Neuron (in vitro differentiated cells): ENCODE measurements around the gene ELFN1.

ENCODE experiments used
- H2AFZ ChIP-seq: one replicate; pipeline ENCODE4 v1.6.1; 2013; ENCODE audit warnings: low read depth, mild to moderate bottlenecking, inconsistent platforms, low read length, moderate library complexity
- H3K27me3 ChIP-seq: one replicate; pipeline ENCODE4 v1.6.1; 2013; ENCODE audit warnings: low read length; ENCODE audit not compliant: insufficient read depth
- H3K36me3 ChIP-seq: one replicate; pipeline ENCODE4 v1.6.1; 2013; ENCODE audit warnings: low read length; ENCODE audit not compliant: insufficient read depth
- H3K4me1 ChIP-seq: one replicate; pipeline ENCODE4 v1.6.1; 2013; ENCODE audit warnings: low read length; ENCODE audit not compliant: insufficient read depth
- H3K4me3 ChIP-seq: 2 replicates; pipeline ENCODE4 v1.5.1; 2013; ENCODE audit warnings: mild to moderate bottlenecking, low read length, moderate library complexity
- H3K9me3 ChIP-seq: one replicate; pipeline ENCODE4 v1.6.1; 2013; ENCODE audit warnings: low read length

ELFN1 gene

GRCh38 chr7:1669954-1670893 is at the start of gene ELFN1:
TSS of gene ELFN1 (plus strand) at chr7:1670277. CDS start at chr7:1744597, 74,320 bp downstream.
- H3K4me1 ChIP-seq: peaks cover 47% of the 10 kb centered on the region
- H3K36me3 ChIP-seq: peaks cover 22% of the 10 kb centered on the region
- no peaks in the 10 kb centered on the region for H3K27me3 ChIP-seq
- H2AFZ ChIP-seq: no peak within 1 kb of the TSS
- H3K4me3 ChIP-seq: peak within 1 kb of the TSS; percentile 83
- H3K9me3 ChIP-seq: no peaks in the 10 kb centered on the region

- no peaks in the 10 kb centered on the region for H3K36me3 ChIP-seq
- no peaks in the 10 kb centered on the region for H3K4me1 ChIP-seq
- no peak overlapping the region for H2AFZ ChIP-seq
- no peak overlapping the region for H3K4me3 ChIP-seq
- peaks cover 4% of the 10 kb centered on the region for H3K9me3 ChIP-seq
- no peaks in the 10 kb centered on the region for H3K27me3 ChIP-seq
Observed at GRCh38 chr7:1620835-1621234, 49.2 kb upstream of the ELFN1 start.

- no peaks in the 10 kb centered on the region for H3K36me3 ChIP-seq
- no peaks in the 10 kb centered on the region for H3K27me3 ChIP-seq
- no peaks in the 10 kb centered on the region for H3K4me1 ChIP-seq
- no peak overlapping the region for H2AFZ ChIP-seq
- H3K9me3 ChIP-seq: peaks cover 3% of the 10 kb centered on the region
- no peak overlapping the region for H3K4me3 ChIP-seq
Observed at GRCh38 chr7:1621718-1622117, 48.4 kb upstream of the ELFN1 start.

GRCh38 chr7:1622441-1622840 is 47.6 kb upstream of the ELFN1 start:
- no peaks in the 10 kb centered on the region for H3K9me3 ChIP-seq
- H3K4me3 ChIP-seq: no peak overlapping the region
- H2AFZ ChIP-seq: no peak overlapping the region
- H3K36me3 ChIP-seq: no peaks in the 10 kb centered on the region
- no peaks in the 10 kb centered on the region for H3K4me1 ChIP-seq
- no peaks in the 10 kb centered on the region for H3K27me3 ChIP-seq

GRCh38 chr7:1623810-1624209 is 46.3 kb upstream of the ELFN1 start:
- no peaks in the 10 kb centered on the region for H3K27me3 ChIP-seq
- no peak overlapping the region for H2AFZ ChIP-seq
- no peak overlapping the region for H3K4me3 ChIP-seq
- no peaks in the 10 kb centered on the region for H3K36me3 ChIP-seq
- no peaks in the 10 kb centered on the region for H3K4me1 ChIP-seq
- no peaks in the 10 kb centered on the region for H3K9me3 ChIP-seq

- Histone ChIP-seq H2AFZ (no peak overlapping the region), H3K4me3 (no peak overlapping the region), H3K4me1 (no peaks in the 10 kb centered on the region), H3K9me3 (peaks cover 2% of the 10 kb centered on the region), H3K36me3 (no peaks in the 10 kb centered on the region), H3K27me3 (no peaks in the 10 kb centered on the region)
Observed at GRCh38 chr7:1624999-1625927, 44.8 kb upstream of the ELFN1 start.

- peaks cover 2% of the 10 kb centered on the region for H3K9me3 ChIP-seq
Observed at GRCh38 chr7:1626769-1627168, 43.3 kb upstream of the ELFN1 start.

GRCh38 chr7:1630700-1631336 is 39.3 kb upstream of the ELFN1 start:
- Histone ChIP-seq H3K36me3 (no peaks in the 10 kb centered on the region), H3K4me3 (no peak overlapping the region), H3K4me1 (no peaks in the 10 kb centered on the region), H3K27me3 (no peaks in the 10 kb centered on the region), H3K9me3 (peaks cover 11% of the 10 kb centered on the region), H2AFZ (no peak overlapping the region)

More at GRCh38 chr7:1626769-1627168, 43.3 kb upstream of the ELFN1 start:
- Histone ChIP-seq H2AFZ (no peak overlapping the region), H3K36me3 (no peaks in the 10 kb centered on the region), H3K4me3 (no peak overlapping the region), H3K4me1 (no peaks in the 10 kb centered on the region), H3K27me3 (no peaks in the 10 kb centered on the region)

GRCh38 chr7:1631678-1632077 is 38.4 kb upstream of the ELFN1 start:
- Histone ChIP-seq H3K36me3 (no peaks in the 10 kb centered on the region), H3K9me3 (peaks cover 11% of the 10 kb centered on the region), H2AFZ (no peak overlapping the region), H3K27me3 (no peaks in the 10 kb centered on the region), H3K4me1 (no peaks in the 10 kb centered on the region), H3K4me3 (no peak overlapping the region)

GRCh38 chr7:1632506-1632905 is 37.6 kb upstream of the ELFN1 start:
- Histone ChIP-seq H3K4me3 (no peak overlapping the region), H3K27me3 (no peaks in the 10 kb centered on the region), H3K36me3 (no peaks in the 10 kb centered on the region), H2AFZ (no peak overlapping the region), H3K4me1 (no peaks in the 10 kb centered on the region), H3K9me3 (peaks cover 14% of the 10 kb centered on the region)

GRCh38 chr7:1632916-1633785 is 36.9 kb upstream of the ELFN1 start:
- no peaks in the 10 kb centered on the region for H3K36me3 ChIP-seq
- H3K27me3 ChIP-seq: no peaks in the 10 kb centered on the region
- no peaks in the 10 kb centered on the region for H3K4me1 ChIP-seq
- H2AFZ ChIP-seq: no peak overlapping the region
- H3K9me3 ChIP-seq: peaks cover 16% of the 10 kb centered on the region
- H3K4me3 ChIP-seq: no peak overlapping the region

- no peak overlapping the region for H3K4me3 ChIP-seq
- no peak overlapping the region for H2AFZ ChIP-seq
- H3K36me3 ChIP-seq: no peaks in the 10 kb centered on the region
- H3K27me3 ChIP-seq: no peaks in the 10 kb centered on the region
- no peaks in the 10 kb centered on the region for H3K4me1 ChIP-seq
- H3K9me3 ChIP-seq: peaks cover 14% of the 10 kb centered on the region
Observed at GRCh38 chr7:1635401-1635800, 34.7 kb upstream of the ELFN1 start.
